ENCODE results near the gene RNF208. TPM values are rescaled to one million over a fixed set of nuclear protein-coding genes. Genes with fewer than 3 reads are reported as not detected.
A peak's percentile ranks its signal among the peaks of the same experiment; 100 is the strongest.

RNF208 gene
- total and polyA plus RNA-seq, 9 of the 15 experiments (the other 6 are each of a cell fraction or from before 2014, with no cell fraction given) = 0.15 to 6.9 (median 0.50) TPM; not detected in 2

DNA sequence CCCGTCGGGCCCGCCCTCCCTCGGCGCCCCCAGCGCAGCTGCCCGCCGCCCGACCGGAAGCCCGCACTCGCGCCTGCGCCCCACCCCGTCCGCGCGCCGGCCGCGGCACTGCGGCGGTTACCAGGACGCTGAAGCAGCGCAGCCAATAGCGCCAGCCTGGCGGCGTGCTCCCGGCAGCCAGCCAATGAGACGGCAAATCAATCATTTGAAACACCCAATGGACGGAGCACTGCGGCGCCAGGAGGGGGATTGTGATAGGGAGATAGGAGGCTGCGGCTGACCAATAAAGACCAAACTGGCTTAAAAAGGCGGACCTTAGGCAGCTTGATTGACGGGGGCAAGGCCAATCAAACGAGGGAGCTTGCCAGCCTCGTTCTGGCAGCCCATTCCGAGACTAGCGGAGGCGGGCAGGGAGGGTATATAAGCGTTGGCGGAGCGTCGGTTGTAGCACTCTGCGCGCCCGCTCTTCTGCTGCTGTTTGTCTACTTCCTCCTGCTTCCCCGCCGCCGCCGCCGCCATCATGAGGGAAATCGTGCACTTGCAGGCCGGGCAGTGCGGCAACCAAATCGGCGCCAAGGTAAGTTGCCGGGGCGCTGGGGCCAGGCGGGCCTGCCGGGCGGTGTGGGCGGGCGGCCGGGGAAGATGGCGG, 18.9 kb upstream of the RNF208 start, which contains the start of gene TUBB4B (continued):
- TF ChIP-seq, protein P1, sequence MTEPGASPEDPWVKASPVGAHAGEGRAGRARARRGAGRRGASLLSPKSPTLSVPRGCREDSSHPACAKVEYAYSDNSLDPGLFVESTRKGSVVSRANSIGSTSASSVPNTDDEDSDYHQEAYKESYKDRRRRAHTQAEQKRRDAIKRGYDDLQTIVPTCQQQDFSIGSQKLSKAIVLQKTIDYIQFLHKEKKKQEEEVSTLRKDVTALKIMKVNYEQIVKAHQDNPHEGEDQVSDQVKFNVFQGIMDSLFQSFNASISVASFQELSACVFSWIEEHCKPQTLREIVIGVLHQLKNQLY (CRISPR knock-in tag; conservative IDR thresholded peaks at IDR 0.05) = 0 out of 4 replicates have a peak, but pooled peaks of 1 of the 2 experiments have one; percentile 78
- TF ChIP-seq KLF10 (CRISPR knock-in tag; IDR thresholded peaks at IDR 0.05) = no peak
- peak; percentile 22 to 75; a peak in 3 of 4 replicates for TF ChIP-seq TBL1XR1 (IDR thresholded peaks at IDR 0.05; ENCODE audit: low read length in 2 of 2)
- no peak for TF ChIP-seq ELF1 (tag; IDR thresholded peaks at IDR 0.05)
- peak; percentile 87 for TF ChIP-seq RNF2 (IDR thresholded peaks at IDR 0.05)
- TF ChIP-seq OTX1 (CRISPR knock-in tag; IDR thresholded peaks at IDR 0.05) = peak; percentile 82; the same call in 1 of the 2 replicates
- TF ChIP-seq PTRF (tag; IDR thresholded peaks at IDR 0.05) = no peak
- TF ChIP-seq POLR2G (IDR thresholded peaks at IDR 0.05; ENCODE audit: low read depth, low read length) = peak; percentile 95
- no peak for TF ChIP-seq FOXJ2 (tag; IDR thresholded peaks at IDR 0.05)
- TF ChIP-seq ZBTB17 (CRISPR knock-in tag; IDR thresholded peaks at IDR 0.05) = 0 out of 2 replicates have a peak, but pooled peaks have one; percentile 57
- TF ChIP-seq ETV5 (CRISPR knock-in tag; IDR thresholded peaks at IDR 0.05; ENCODE audit: low read depth) = no peak
- no peak for TF ChIP-seq SREBF2 (CRISPR knock-in tag; IDR thresholded peaks at IDR 0.05)
- TF ChIP-seq RBM39 (optimal IDR thresholded peaks at IDR 0.05; ENCODE audit: low read depth, low read length) = peak; percentile 95
- TF ChIP-seq CBX2 (IDR thresholded peaks at IDR 0.05; ENCODE audit: insufficient read depth, low read length, poor library complexity, severe bottlenecking) = no peak
- peak; percentile 94; the same call in 1 of the 2 replicates for TF ChIP-seq RBM14 (IDR thresholded peaks at IDR 0.05; ENCODE audit: borderline replicate concordance, insufficient read depth, low read depth, low read length)
- TF ChIP-seq ZNF324 (CRISPR knock-in tag; IDR thresholded peaks at IDR 0.05) = no peak
- TF ChIP-seq LEF1 (IDR thresholded peaks at IDR 0.05) = peak; percentile 42; the same call in 1 of the 2 replicates
- TF ChIP-seq ZNF431 (CRISPR knock-in tag; IDR thresholded peaks at IDR 0.05) = no peak
- TF ChIP-seq NFYB (IDR thresholded peaks at IDR 0.05; ENCODE audit: extremely low read depth, insufficient read length) = peak; percentile 97
- peak; percentile 93 for TF ChIP-seq PML (IDR thresholded peaks at IDR 0.05; ENCODE audit: low read length)
- peak in 1 of 2 experiments; percentile 42; a peak in 3 of 4 replicates for TF ChIP-seq MAZ (CRISPR knock-in tag; conservative IDR thresholded peaks at IDR 0.05 in 1 of 2, IDR thresholded peaks at IDR 0.05 in 1 of 2)
- TF ChIP-seq CHD2 (IDR thresholded peaks at IDR 0.05; ENCODE audit: low read depth, low read length) = peak; percentile 93
- TF ChIP-seq ZNF143 (CRISPR knock-in tag; IDR thresholded peaks at IDR 0.05) = no peak
- no peak for TF ChIP-seq ZNF444 (CRISPR knock-in tag; IDR thresholded peaks at IDR 0.05)
- TF ChIP-seq ZEB2 (IDR thresholded peaks at IDR 0.05) = no peak
- peak in 1 of 2 experiments; percentile 34; a peak in 1 of 4 replicates for TF ChIP-seq FOXA3 (CRISPR knock-in tag; conservative IDR thresholded peaks at IDR 0.05 in 1 of 2, IDR thresholded peaks at IDR 0.05 in 1 of 2)
- TF ChIP-seq ZNF639 (CRISPR knock-in tag; conservative IDR thresholded peaks at IDR 0.05 in 1 of 2, IDR thresholded peaks at IDR 0.05 in 1 of 2) = 0 out of 4 replicates have a peak, but pooled peaks of 1 of the 2 experiments have one; percentile 2
- peak; percentile 99 for TF ChIP-seq TAF1 (IDR thresholded peaks at IDR 0.05; ENCODE audit: control insufficient read depth, extremely low read depth, insufficient read depth, low read length, severe bottlenecking)

All from K562 (cell line).